ENCODE data around the gene PAMR1. TPM values are rescaled to one million over a fixed set of nuclear protein-coding genes. Genes with fewer than 3 reads are reported as not detected.

PAMR1 gene
- total RNA-seq, 4 donors from 2014 or later, result 0.34 to 9.2 (median 3.8) TPM

GRCh38 chr11:35554491-35555437 is 29.3 kb upstream of the PAMR1 start:
- Histone ChIP-seq H3K36me3 (no peaks in the 10 kb centered on the region), H3K4me3 (no peak overlapping the region), H3K27me3 (no peaks in the 10 kb centered on the region), H3K27ac (no peak overlapping the region), H3K9me3 (no peaks in the 10 kb centered on the region), H3K4me1 (peaks cover 0 to 18% (median 0%) of the 10 kb centered on the region in 3 donors)
- WGBS, 2 donors, result 72 to 75% methylated on average over 5 of the region's 5 CpGs
- TF ChIP-seq CTCF (IDR thresholded peaks at IDR 0.05), result peak in 2 of 6 experiments; percentile 12 to 35
- no peak for TF ChIP-seq POLR2A (IDR thresholded peaks at IDR 0.05)
- DNase-seq, result no peak
- intact Hi-C loops (cut with DNase I), result no loop called here

- no peaks in the 10 kb centered on the region for H3K9me3 ChIP-seq
- intact Hi-C loops (cut with DNase I), result no loop called here
- peaks cover 0 to 12% (median 0%) of the 10 kb centered on the region in 3 donors for H3K4me1 ChIP-seq
- H3K4me3 ChIP-seq, result no peak overlapping the region
- no peak for TF ChIP-seq POLR2A (IDR thresholded peaks at IDR 0.05)
- TF ChIP-seq CTCF (IDR thresholded peaks at IDR 0.05), result no peak
- no peaks in the 10 kb centered on the region for H3K27me3 ChIP-seq
- no peak for DNase-seq
- WGBS, 2 donors, result 45 to 93% methylated on average over 1 of the region's 1 CpG
- H3K36me3 ChIP-seq, result no peaks in the 10 kb centered on the region
- H3K27ac ChIP-seq, result peak overlapping the region in 1 of 4 donors; percentile 14
Measured at GRCh38 chr11:35553831-35554230, 28.4 kb upstream of the PAMR1 start.

- H3K36me3 ChIP-seq, result no peaks in the 10 kb centered on the region
- intact Hi-C loops (cut with DNase I), result no loop called here
- H3K9me3 ChIP-seq, result no peaks in the 10 kb centered on the region
- no peaks in the 10 kb centered on the region for H3K27me3 ChIP-seq
- no peak for DNase-seq
- H3K27ac ChIP-seq, result no peak overlapping the region
- WGBS, 2 donors, result 82 to 84% methylated on average over 3 of the region's 3 CpGs
- TF ChIP-seq POLR2A (IDR thresholded peaks at IDR 0.05), result no peak
- no peak for TF ChIP-seq CTCF (IDR thresholded peaks at IDR 0.05)
- H3K4me1 ChIP-seq, result peaks cover 0 to 4% (median 0%) of the 10 kb centered on the region in 3 donors
- H3K4me3 ChIP-seq, result no peak overlapping the region
Measured at GRCh38 chr11:35553021-35553420, 27.6 kb upstream of the PAMR1 start.

- Histone ChIP-seq H3K4me1 (no peaks in the 10 kb centered on the region), H3K4me3 (no peak overlapping the region), H3K9me3 (no peaks in the 10 kb centered on the region), H3K27me3 (no peaks in the 10 kb centered on the region), H3K36me3 (no peaks in the 10 kb centered on the region), H3K27ac (no peak overlapping the region)
- no peak for DNase-seq
- TF ChIP-seq CTCF (IDR thresholded peaks at IDR 0.05) (no peak), POLR2A (IDR thresholded peaks at IDR 0.05) (no peak)
- 84 to 90% methylated on average over 5 of the region's 5 CpGs for WGBS, 2 donors
- intact Hi-C loops (cut with DNase I), result no loop called here
Measured at GRCh38 chr11:35552616-35553015, 27.2 kb upstream of the PAMR1 start.

- DNase-seq, result no peak
- Histone ChIP-seq H3K9me3 (no peaks in the 10 kb centered on the region), H3K27ac (no peak overlapping the region), H3K27me3 (no peaks in the 10 kb centered on the region), H3K4me1 (no peaks in the 10 kb centered on the region), H3K36me3 (no peaks in the 10 kb centered on the region), H3K4me3 (no peak overlapping the region)
- intact Hi-C loops (cut with DNase I), result no loop called here
- no peak for TF ChIP-seq CTCF (IDR thresholded peaks at IDR 0.05)
- TF ChIP-seq POLR2A (IDR thresholded peaks at IDR 0.05), result no peak
- 84% methylated on average over 3 of the region's 3 CpGs for WGBS, 2 donors
Measured at GRCh38 chr11:35550374-35551036, 25.1 kb upstream of the PAMR1 start.
